Fibroblast of lung (primary cell): Measurements from ENCODE around the gene POU2F1. TPM values are rescaled to one million over a fixed set of nuclear protein-coding genes. Genes with fewer than 3 reads are reported as not detected.

Experiments used
- DNase-seq, 2 donors: peaks; one replicate each; pipeline versions ENCODE4 v3.0.0 to v3.0.0-alpha.2; 2010; ENCODE audit warnings: low read depth in 2 of 2
- H2AFZ ChIP-seq: 2 replicates; pipeline ENCODE4 v1.5.1; 2012; ENCODE audit warnings: low read length, control low read depth, inconsistent platforms
- H3K27ac ChIP-seq: 2 replicates; pipeline ENCODE4 v1.5.1; 2011; ENCODE audit warnings: low read length, control low read depth; ENCODE audit not compliant: insufficient read depth
- H3K27me3 ChIP-seq: 2 replicates; pipeline ENCODE4 v1.5.1; 2011; ENCODE audit warnings: mild to moderate bottlenecking, low read length; ENCODE audit not compliant: control insufficient read depth, insufficient read depth
- H3K36me3 ChIP-seq: 2 replicates; pipeline ENCODE4 v1.5.1; 2011; ENCODE audit warnings: low read length; ENCODE audit not compliant: control insufficient read depth, insufficient read depth
- H3K4me1 ChIP-seq: 2 replicates; pipeline ENCODE4 v1.5.1; 2011; ENCODE audit warnings: low read length; ENCODE audit not compliant: control insufficient read depth, insufficient read depth; ENCODE audit errors: extremely low read depth
- H3K4me2 ChIP-seq: 2 replicates; pipeline ENCODE4 v1.5.1; 2011; ENCODE audit warnings: low read length, control low read depth; ENCODE audit not compliant: insufficient read depth; ENCODE audit errors: extremely low read depth
- H3K4me3 ChIP-seq, 4 experiments: fragments of 200-600 bp in 1 of 4; sonication (generic) in 1 of 4; replicated peaks in 1 of 4; 2 replicates each; pipeline ENCODE4 v1.5.1; 2011 to 2016; ENCODE audit warnings: low read length in 4 of 4, low read depth in 3 of 4, mild to moderate bottlenecking in 3 of 4, control low read depth in 2 of 4, inconsistent platforms in 1 of 4, mixed read lengths in 1 of 4; ENCODE audit not compliant: insufficient read depth in 1 of 4; ENCODE audit errors: control extremely low read depth in 1 of 4
- H3K79me2 ChIP-seq: 2 replicates; pipeline ENCODE4 v1.5.1; 2012; ENCODE audit warnings: mild to moderate bottlenecking, low read length, inconsistent platforms; ENCODE audit not compliant: control insufficient read depth, insufficient read depth
- H3K9ac ChIP-seq: 2 replicates; pipeline ENCODE4 v1.5.1; 2011; ENCODE audit warnings: mild to moderate bottlenecking, low read length, control low read depth; ENCODE audit not compliant: insufficient read depth
- H3K9me3 ChIP-seq: 2 replicates; pipeline ENCODE4 v1.5.1; 2012; ENCODE audit warnings: low read depth, low read length; ENCODE audit not compliant: control insufficient read depth, insufficient read depth
- H4K20me1 ChIP-seq: 2 replicates; pipeline ENCODE4 v1.5.1; 2011; ENCODE audit warnings: low read length; ENCODE audit not compliant: control insufficient read depth, insufficient read depth; ENCODE audit errors: extremely low read depth
- EZH2 ChIP-seq: IDR thresholded peaks from 2 replicates; pipeline ENCODE4 v1.5.1; 2012; ENCODE audit warnings: low read length, control low read depth, mild to moderate bottlenecking; ENCODE audit errors: missing control alignments
- polyA plus RNA-seq, 2 donors: library from polyadenylated mRNA; depleted of rRNA in 1 of 2; stranded (reverse) in 1 of 2; unstranded in 1 of 2; fragments of >200 nt; gene quantifications; 2 replicates each; pipeline ENCODE4 v1.2.1, GENCODE V29; 2011 to 2012; ENCODE audit warnings: missing spikeins in 1 of 2
- total RNA-seq: library from RNA; depleted of rRNA; stranded (reverse); fragments of >200 nt; gene quantifications from 2 replicates; pipeline ENCODE4 v1.2.1, GENCODE V29; 2014
- TF ChIP-seq, protein P1 (sequence below), 2 donors: IDR thresholded peaks in 1 of 2; conservative IDR thresholded peaks in 1 of 2; 1 replicate in 1 of 2; 2 replicates in 1 of 2; pipeline ENCODE4 v1.5.1; 2011 to 2012; ENCODE audit warnings: low read length in 2 of 2, control low read depth in 1 of 2, inconsistent platforms in 1 of 2, low read depth in 1 of 2, mild to moderate bottlenecking in 1 of 2

The POU2F1 gene
- total and polyA plus RNA-seq, 2 donors (not counting 1 experiment from before 2014, with no cell fraction given) = 3.5 to 4.3 TPM

DNA sequence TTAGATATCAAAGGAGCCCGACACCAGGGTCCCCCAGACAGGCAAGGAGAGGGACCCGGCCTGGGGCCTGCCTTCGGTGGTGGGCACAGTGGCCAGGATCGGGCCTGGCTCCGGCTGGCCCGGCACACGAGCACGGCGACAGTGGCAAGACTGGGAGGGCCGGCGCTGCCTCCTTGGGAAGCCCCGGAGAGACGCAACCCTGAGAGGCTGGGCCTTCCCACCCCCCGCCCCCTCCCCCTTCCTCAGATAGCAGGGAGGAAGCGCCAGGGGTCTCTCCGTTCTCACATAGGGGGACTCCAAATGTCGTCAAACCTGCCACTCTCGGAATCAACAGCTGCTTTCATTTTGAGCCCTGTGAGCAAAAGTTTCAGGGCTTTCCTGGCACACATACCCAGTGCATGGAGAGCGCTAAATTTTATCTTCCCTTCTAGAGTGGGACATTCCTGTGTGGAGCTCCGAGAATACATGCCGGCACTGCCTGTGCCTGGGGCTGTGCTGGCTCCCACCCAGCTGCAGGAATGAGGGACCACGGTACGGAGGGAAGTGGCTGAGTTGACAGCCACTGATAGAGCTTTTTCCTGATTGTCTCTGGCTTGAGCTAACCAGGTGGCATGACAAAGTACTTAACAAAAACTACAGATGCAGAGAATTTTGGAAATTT is 235.2 kb downstream of the POU2F1 start:
- Histone ChIP-seq H3K9me3 (no peaks in the 10 kb centered on the region), H3K4me1 (no peaks in the 10 kb centered on the region), H3K4me2 (peak overlapping the region; percentile 95), H3K4me3 (peak overlapping the region; percentile 62 to 79 (median 70)), H3K79me2 (no peaks in the 10 kb centered on the region), H2AFZ (peak overlapping the region; percentile 59), H3K27ac (no peak overlapping the region), H4K20me1 (no peaks in the 10 kb centered on the region), H3K36me3 (no peaks in the 10 kb centered on the region), H3K27me3 (peaks cover 15% of the 10 kb centered on the region), H3K9ac (peak overlapping the region; percentile 50)
- DNase-seq = peak; percentile 4
- no peak for TF ChIP-seq EZH2
- TF ChIP-seq, protein P1, sequence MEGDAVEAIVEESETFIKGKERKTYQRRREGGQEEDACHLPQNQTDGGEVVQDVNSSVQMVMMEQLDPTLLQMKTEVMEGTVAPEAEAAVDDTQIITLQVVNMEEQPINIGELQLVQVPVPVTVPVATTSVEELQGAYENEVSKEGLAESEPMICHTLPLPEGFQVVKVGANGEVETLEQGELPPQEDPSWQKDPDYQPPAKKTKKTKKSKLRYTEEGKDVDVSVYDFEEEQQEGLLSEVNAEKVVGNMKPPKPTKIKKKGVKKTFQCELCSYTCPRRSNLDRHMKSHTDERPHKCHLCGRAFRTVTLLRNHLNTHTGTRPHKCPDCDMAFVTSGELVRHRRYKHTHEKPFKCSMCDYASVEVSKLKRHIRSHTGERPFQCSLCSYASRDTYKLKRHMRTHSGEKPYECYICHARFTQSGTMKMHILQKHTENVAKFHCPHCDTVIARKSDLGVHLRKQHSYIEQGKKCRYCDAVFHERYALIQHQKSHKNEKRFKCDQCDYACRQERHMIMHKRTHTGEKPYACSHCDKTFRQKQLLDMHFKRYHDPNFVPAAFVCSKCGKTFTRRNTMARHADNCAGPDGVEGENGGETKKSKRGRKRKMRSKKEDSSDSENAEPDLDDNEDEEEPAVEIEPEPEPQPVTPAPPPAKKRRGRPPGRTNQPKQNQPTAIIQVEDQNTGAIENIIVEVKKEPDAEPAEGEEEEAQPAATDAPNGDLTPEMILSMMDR (conservative IDR thresholded peaks at IDR 0.05 in 1 of 2, IDR thresholded peaks at IDR 0.05 in 1 of 2; ENCODE audit: low read depth in 1 of 2, low read length in 2 of 2) = no peak

DNA sequence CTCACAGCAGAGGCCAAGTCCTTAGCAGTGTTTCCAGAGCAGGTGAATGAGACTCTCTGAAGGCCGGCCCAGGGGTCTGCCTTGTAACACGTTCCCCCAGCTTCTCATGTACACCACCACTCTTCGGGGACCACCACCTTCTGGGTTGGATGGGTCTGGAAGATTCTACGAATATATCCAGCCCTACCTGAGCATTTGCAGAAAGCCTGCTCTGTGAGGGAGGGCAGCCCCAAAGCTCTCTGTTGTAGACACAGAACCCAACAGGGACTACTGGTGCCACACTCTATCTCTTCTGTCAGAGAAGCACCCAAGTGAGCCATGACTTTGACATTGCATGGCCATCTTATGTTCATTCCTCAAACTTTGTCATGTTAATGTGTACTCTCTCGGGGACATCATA is 235.8 kb downstream of the POU2F1 start:
- no peaks in the 10 kb centered on the region for H3K9me3 ChIP-seq
- H3K4me2 ChIP-seq = no peak overlapping the region
- H2AFZ ChIP-seq = no peak overlapping the region
- H3K36me3 ChIP-seq = no peaks in the 10 kb centered on the region
- TF ChIP-seq, protein P1 (conservative IDR thresholded peaks at IDR 0.05 in 1 of 2, IDR thresholded peaks at IDR 0.05 in 1 of 2; ENCODE audit: low read depth in 1 of 2, low read length in 2 of 2) = no peak
- no peak for TF ChIP-seq EZH2
- H3K27me3 ChIP-seq = peaks cover 15% of the 10 kb centered on the region
- no peaks in the 10 kb centered on the region for H4K20me1 ChIP-seq
- DNase-seq = no peak
- H3K4me3 ChIP-seq = no peak overlapping the region
- no peaks in the 10 kb centered on the region for H3K4me1 ChIP-seq
- no peak overlapping the region for H3K9ac ChIP-seq
- no peaks in the 10 kb centered on the region for H3K79me2 ChIP-seq
- H3K27ac ChIP-seq = no peak overlapping the region

DNA sequence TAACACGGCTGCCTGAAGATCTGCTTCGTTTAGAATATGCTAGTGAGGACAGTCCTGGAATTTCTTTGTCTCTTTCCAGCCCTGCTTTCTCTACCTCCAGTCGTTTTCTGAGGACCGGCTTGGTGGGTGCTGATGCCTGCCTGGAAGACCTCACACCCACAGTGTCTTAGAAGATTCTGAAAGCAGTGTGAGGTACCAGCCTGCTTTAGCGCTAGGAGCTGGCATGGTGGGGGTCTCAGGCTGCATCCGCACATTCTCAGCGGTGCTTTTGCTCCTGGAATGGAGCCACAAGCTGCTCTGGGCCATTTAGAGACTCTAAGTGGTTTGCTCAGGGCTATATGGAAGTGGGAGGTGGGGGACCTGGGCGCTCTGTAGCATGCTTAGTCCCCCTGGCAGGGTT is 236.2 kb downstream of the POU2F1 start:
- Histone ChIP-seq H3K27me3 (peaks cover 15% of the 10 kb centered on the region), H3K4me3 (no peak overlapping the region), H3K9ac (no peak overlapping the region), H3K4me1 (no peaks in the 10 kb centered on the region), H2AFZ (no peak overlapping the region), H3K27ac (no peak overlapping the region), H3K9me3 (no peaks in the 10 kb centered on the region), H3K79me2 (no peaks in the 10 kb centered on the region), H3K4me2 (no peak overlapping the region), H4K20me1 (no peaks in the 10 kb centered on the region), H3K36me3 (no peaks in the 10 kb centered on the region)
- TF ChIP-seq, protein P1 (conservative IDR thresholded peaks at IDR 0.05 in 1 of 2, IDR thresholded peaks at IDR 0.05 in 1 of 2; ENCODE audit: low read depth in 1 of 2, low read length in 2 of 2) = no peak
- TF ChIP-seq EZH2 = no peak
- no peak for DNase-seq
